H1 (cell line): ENCODE data around the gene ARL2BP. TPM values are rescaled to one million over a fixed set of nuclear protein-coding genes. Genes with fewer than 3 reads are reported as not detected.

Experiments
- CTCF ChIA-PET: fragments of 300-600 bp; sonication (Branson Sonifier 250); formaldehyde crosslinking; loops from one replicate; lab custom pipeline; 2021; ENCODE audit not compliant: partially characterized antibody; lab: Charles Lee
- POLR2A ChIA-PET: fragments of 300-600 bp; sonication (Branson Sonifier 250); formaldehyde crosslinking; loops from one replicate; lab custom pipeline; 2021; ENCODE audit warnings: inconsistent platforms; ENCODE audit not compliant: partially characterized antibody; lab: Charles Lee
- DNase-seq, 2 experiments: peaks; one replicate each; pipeline versions ENCODE4 v3.0.0 to v3.0.0-alpha.2; 2010 to 2022; ENCODE audit warnings: low spot score in 2 of 2, low read depth in 1 of 2, mixed read lengths in 1 of 2
- FAIRE-seq: peaks from 2 replicates; lab custom pipeline; 2011; peaks lifted over from hg19 to GRCh38; lab: Jason Lieb, UNC
- H2AFZ ChIP-seq: 2 replicates; pipeline ENCODE4 v1.8.1; 2012; ENCODE audit warnings: low read length, inconsistent platforms
- H2AK5ac ChIP-seq: 2 replicates; pipeline ENCODE4 v1.6.1; 2013; ENCODE audit warnings: low read depth, low read length
- H2BK120ac ChIP-seq: replicated peaks from 2 replicates; pipeline ENCODE3; 2013; ENCODE audit warnings: low read depth, low read length, inconsistent platforms
- H2BK12ac ChIP-seq: 2 replicates; pipeline ENCODE4 v1.6.1; 2013; ENCODE audit warnings: low read depth, low read length
- H2BK15ac ChIP-seq: 2 replicates; pipeline ENCODE4 v1.6.1; 2013; ENCODE audit warnings: low read length
- H2BK20ac ChIP-seq: 2 replicates; pipeline ENCODE4 v1.6.1; 2013; ENCODE audit warnings: low read length
- H2BK5ac ChIP-seq: 2 replicates; pipeline ENCODE4 v1.6.1; 2013; ENCODE audit warnings: low read depth, low read length
- H3K14ac ChIP-seq: 2 replicates; pipeline ENCODE4 v1.6.1; 2013; ENCODE audit warnings: inconsistent platforms; ENCODE audit not compliant: insufficient read length
- H3K18ac ChIP-seq: 2 replicates; pipeline ENCODE4 v1.6.1; 2013; ENCODE audit warnings: low read length; ENCODE audit errors: extremely low read depth
- H3K23ac ChIP-seq: 2 replicates; pipeline ENCODE4 v1.6.1; 2013; ENCODE audit warnings: inconsistent platforms; ENCODE audit not compliant: insufficient read length
- H3K23me2 ChIP-seq: 2 replicates; pipeline ENCODE4 v1.6.1; 2013; ENCODE audit warnings: low read depth, low read length
- H3K27ac ChIP-seq: 2 replicates; pipeline ENCODE4 v1.6.1; 2011; ENCODE audit warnings: low read depth, low read length, inconsistent platforms
- H3K27me3 ChIP-seq, 4 experiments: replicated peaks in 1 of 4; 1 replicate in 1 of 4; 2 replicates in 3 of 4; pipeline versions ENCODE4 v1.6.1 to v1.8.1; 2011 to 2013; ENCODE audit warnings: low read length in 3 of 4, mild to moderate bottlenecking in 3 of 4, inconsistent platforms in 2 of 4, mixed read lengths in 2 of 4, moderate library complexity in 1 of 4; ENCODE audit not compliant: control insufficient read depth in 3 of 4, insufficient read depth in 3 of 4; ENCODE audit errors: extremely low read depth in 1 of 4
- H3K36me3 ChIP-seq, 4 experiments: 2 replicates each; pipeline versions ENCODE4 v1.6.1 to v1.8.1; 2011 to 2013; ENCODE audit warnings: mild to moderate bottlenecking in 4 of 4, low read length in 3 of 4, moderate library complexity in 2 of 4, control low read depth in 1 of 4, inconsistent platforms in 1 of 4; ENCODE audit not compliant: insufficient read depth in 4 of 4, control insufficient read depth in 2 of 4
- H3K4ac ChIP-seq: replicated peaks from 2 replicates; pipeline ENCODE3; 2013; ENCODE audit warnings: low read length, low read depth, mixed read lengths, inconsistent platforms; ENCODE audit not compliant: insufficient read length
- H3K4me1 ChIP-seq, 4 experiments: replicated peaks in 1 of 4; 1 replicate in 1 of 4; 2 replicates in 3 of 4; pipeline versions ENCODE4 v1.6.1 to v1.8.1; 2011 to 2013; ENCODE audit warnings: low read length in 3 of 4, inconsistent platforms in 2 of 4, mixed read lengths in 1 of 4; ENCODE audit not compliant: insufficient read depth in 4 of 4, control insufficient read depth in 3 of 4
- H3K4me2 ChIP-seq, 2 experiments: 2 replicates each; pipeline versions ENCODE4 v1.6.1 to v1.8.1; 2011 to 2013; ENCODE audit warnings: low read depth in 2 of 2, low read length in 2 of 2, control low read depth in 1 of 2, inconsistent platforms in 1 of 2, mild to moderate bottlenecking in 1 of 2; ENCODE audit not compliant: insufficient read depth in 1 of 2
- H3K4me3 ChIP-seq, 4 experiments: fragments of 200-600, 300-600 bp in 1 of 4; sonication (generic), shearing (Covaris generic), sonication (Bioruptor Twin) in 1 of 4; 2 replicates each; pipeline versions ENCODE4 v1.5.1 to v1.8.1; 2011 to 2016; ENCODE audit warnings: low read length in 4 of 4, low read depth in 3 of 4, control low read depth in 2 of 4, inconsistent platforms in 2 of 4, mild to moderate bottlenecking in 2 of 4, mixed read lengths in 1 of 4, moderate library complexity in 1 of 4; ENCODE audit not compliant: insufficient read depth in 2 of 4; ENCODE audit errors: extremely low read depth in 1 of 4
- H3K56ac ChIP-seq: replicated peaks from 2 replicates; pipeline ENCODE3; 2013; ENCODE audit warnings: low read depth, mild to moderate bottlenecking, mixed read lengths, low read length, inconsistent platforms; ENCODE audit not compliant: insufficient read length
- H3K79me1 ChIP-seq: 2 replicates; pipeline ENCODE4 v1.6.1; 2013; ENCODE audit warnings: low read depth, low read length, control low read depth
- H3K79me2 ChIP-seq, 2 experiments: 2 replicates each; pipeline versions ENCODE4 v1.6.1 to v1.8.1; 2012 to 2013; ENCODE audit warnings: low read length in 2 of 2, mild to moderate bottlenecking in 2 of 2, inconsistent platforms in 1 of 2; ENCODE audit not compliant: insufficient read depth in 2 of 2, control insufficient read depth in 1 of 2
- H3K9ac ChIP-seq, 4 experiments: replicated peaks in 1 of 4; 1 replicate in 1 of 4; 2 replicates in 3 of 4; pipeline versions ENCODE4 v1.6.1 to v1.8.1; 2011 to 2013; ENCODE audit warnings: low read depth in 3 of 4, low read length in 3 of 4, control low read depth in 2 of 4, mild to moderate bottlenecking in 2 of 4, moderate library complexity in 2 of 4, inconsistent platforms in 1 of 4; ENCODE audit errors: extremely low read depth in 1 of 4
- H3K9me3 ChIP-seq, 2 experiments: 2 replicates each; pipeline versions ENCODE4 v1.6.1 to v1.8.1; 2012 to 2013; ENCODE audit warnings: mild to moderate bottlenecking in 2 of 2, moderate library complexity in 2 of 2, control low read depth in 1 of 2, inconsistent platforms in 1 of 2, low read depth in 1 of 2, low read length in 1 of 2, mixed read lengths in 1 of 2; ENCODE audit not compliant: insufficient read depth in 2 of 2
- H4K20me1 ChIP-seq, 2 experiments: replicated peaks in 1 of 2; 2 replicates each; pipeline versions ENCODE3 to v1.8.1; 2011 to 2013; ENCODE audit warnings: inconsistent platforms in 2 of 2, low read length in 2 of 2, mild to moderate bottlenecking in 1 of 2; ENCODE audit not compliant: insufficient read depth in 2 of 2, control insufficient read depth in 1 of 2
- H4K5ac ChIP-seq: 2 replicates; pipeline ENCODE4 v1.6.1; 2013; ENCODE audit warnings: low read length, low read depth, mixed read lengths, inconsistent platforms; ENCODE audit not compliant: insufficient read length
- H4K8ac ChIP-seq: 2 replicates; pipeline ENCODE4 v1.8.0; 2013; ENCODE audit warnings: mild to moderate bottlenecking, moderate library complexity, low read length, inconsistent platforms; ENCODE audit not compliant: insufficient read depth; ENCODE audit errors: extremely low read depth
- H4K91ac ChIP-seq: replicated peaks from 2 replicates; pipeline ENCODE3; 2013; ENCODE audit warnings: low read length, mixed read lengths, inconsistent platforms; ENCODE audit not compliant: insufficient read length
- CHD2 ChIP-seq: IDR thresholded peaks from 2 replicates; pipeline ENCODE4 v1.6.1; 2012; ENCODE audit warnings: low read length, improper control_type of control experiment
- CTBP2 ChIP-seq: IDR thresholded peaks from 2 replicates; pipeline ENCODE4 v1.7.0; 2011; ENCODE audit warnings: borderline replicate concordance, mild to moderate bottlenecking, moderate library complexity, mixed read lengths, low read length; ENCODE audit not compliant: insufficient read depth, insufficient read length
- FOSL1 ChIP-seq: IDR thresholded peaks from 2 replicates; pipeline ENCODE4 v1.6.1; 2011; ENCODE audit warnings: mild to moderate bottlenecking, low read depth, low read length, moderate library complexity; ENCODE audit not compliant: insufficient read depth
- GTF2F1 ChIP-seq: IDR thresholded peaks from 2 replicates; pipeline ENCODE4 v1.6.1; 2012; ENCODE audit warnings: low read depth, low read length, improper control_type of control experiment, borderline replicate concordance
- HDAC6 ChIP-seq: IDR thresholded peaks from one replicate; pipeline ENCODE4 v1.7.1; 2012; ENCODE audit warnings: low read depth, mild to moderate bottlenecking, inconsistent platforms, low read length, moderate library complexity
- JUN ChIP-seq: IDR thresholded peaks from 2 replicates; pipeline ENCODE4 v1.6.1; 2011; ENCODE audit warnings: low read depth, mild to moderate bottlenecking, improper control_type of control experiment, low read length
- JUND ChIP-seq: IDR thresholded peaks from 2 replicates; pipeline ENCODE4 v1.6.1; 2011; ENCODE audit warnings: mild to moderate bottlenecking, improper control_type of control experiment, low read length
- POLR2AphosphoS5 ChIP-seq: IDR thresholded peaks from 2 replicates; pipeline ENCODE4 v1.6.1; 2011; ENCODE audit warnings: low read depth, low read length
- RFX5 ChIP-seq: IDR thresholded peaks from 2 replicates; pipeline ENCODE4 v1.6.1; 2011; ENCODE audit warnings: low read depth, low read length, improper control_type of control experiment, borderline replicate concordance
- RNF2 ChIP-seq: fragments of 200-900, 300-1000 bp; sonication (generic); IDR thresholded peaks from 2 replicates; pipeline ENCODE4 v1.7.1; 2016; ENCODE audit warnings: borderline replicate concordance, low read depth, mild to moderate bottlenecking, antibody characterized with exemption, low read length; ENCODE audit not compliant: poor library complexity, severe bottlenecking; ENCODE audit errors: missing control alignments
- SIX5 ChIP-seq: IDR thresholded peaks from 2 replicates; pipeline ENCODE4 v1.6.1; 2011; ENCODE audit warnings: mild to moderate bottlenecking, low read depth, low read length
- SP2 ChIP-seq: IDR thresholded peaks from 2 replicates; pipeline ENCODE4 v1.6.1; 2012; ENCODE audit warnings: mild to moderate bottlenecking, low read length, inconsistent platforms
- TAF1 ChIP-seq: IDR thresholded peaks from 2 replicates; pipeline ENCODE4 v1.6.1; 2011; ENCODE audit warnings: mild to moderate bottlenecking, low read depth, low read length
- WGBS, 2 experiments: shearing (Covaris generic) in 1 of 2; methylation state at CpG; one replicate each; pipeline versions ENCODE4 v1.1.6 to v1.1.7; 2013 to 2015; ENCODE audit warnings: low lambda C conversion rate in 2 of 2, mixed read lengths in 2 of 2, inconsistent platforms in 1 of 2, low coverage in 1 of 2, missing lambda C conversion rate in 1 of 2; ENCODE audit not compliant: insufficient replicate concordance in 2 of 2, insufficient coverage in 1 of 2, insufficient read length in 1 of 2; ENCODE audit errors: extremely low coverage in 1 of 2, missing lambda C conversion rate in 1 of 2; 5-methylcytosine and 5-hydroxymethylcytosine counted together
- polyA plus RNA-seq, 7 experiments: library from polyadenylated mRNA; depleted of rRNA in 3 of 7; stranded (reverse) in 5 of 7; unstranded in 2 of 7; fragments of >200 nt in 5 of 7; fragments of 200-250 nt in 2 of 7; gene quantifications; 1 replicate in 5 of 7; 2 replicates in 1 of 7; 4 replicates in 1 of 7; pipeline versions ENCODE4 v1.2.1 to v1.2.3, GENCODE V29; 2011 to 2013; ENCODE audit warnings: missing spikeins in 2 of 7, mixed read lengths in 2 of 7
- total RNA-seq: library from RNA; stranded (reverse); fragmentation: NEBNext Ultra II Directional; extraction: Animal tissue kit (Norgen Biotek cat#: 25700); gene quantifications from 2 replicates; pipeline ENCODE4 v1.2.1, GENCODE V29; 2021

The ARL2BP gene
- total and polyA plus RNA-seq, 2 of the 8 experiments (the other 6 are each of a cell fraction or from before 2014, with no cell fraction given), result 13.6 to 18.3 TPM

- Histone ChIP-seq H3K56ac (no peak overlapping the region), H2BK20ac (no peak overlapping the region), H2BK5ac (no peak overlapping the region), H4K20me1 (no peaks in the 10 kb centered on the region), H4K91ac (no peak overlapping the region), H2AK5ac (0 out of 2 replicates have a peak overlapping the region, but pooled peaks have one; percentile 24), H3K4me1 (peaks cover 3 to 11% (median 6%) of the 10 kb centered on the region in 4 experiments), H3K4ac (no peak overlapping the region), H2BK12ac (peak overlapping the region; percentile 60; the same call in 1 of the 2 replicates), H3K79me1 (no peaks in the 10 kb centered on the region), H3K36me3 (no peaks in the 10 kb centered on the region), H3K27me3 (no peaks in the 10 kb centered on the region), H2BK120ac (no peak overlapping the region), H2AFZ (no peak overlapping the region), H3K23ac (no peak overlapping the region), H3K4me2 (no peak overlapping the region), H3K4me3 (no peak overlapping the region), H4K5ac (no peak overlapping the region), H4K8ac (no peak overlapping the region), H3K9me3 (no peaks in the 10 kb centered on the region), H3K14ac (no peak overlapping the region), H3K27ac (no peak overlapping the region), H2BK15ac (no peak overlapping the region), H3K18ac (no peak overlapping the region), H3K23me2 (0 out of 2 replicates have a peak, but pooled peaks cover 2% of the 10 kb centered on the region), H3K79me2 (no peaks in the 10 kb centered on the region), H3K9ac (no peak overlapping the region)
- FAIRE-seq, result no peak
- POLR2A ChIA-PET, result no interaction called here
- TF ChIP-seq CHD2 (no peak), RFX5 (no peak), HDAC6 (no peak), JUND (no peak), SIX5 (no peak), CTBP2 (no peak), POLR2AphosphoS5 (no peak), GTF2F1 (no peak), SP2 (no peak), JUN (no peak), RNF2 (no peak), FOSL1 (no peak), TAF1 (no peak)
- DNase-seq, result no peak
- CTCF ChIA-PET, result no interaction called here
- WGBS, 2 experiments, result 91% methylated on average over 11 of the region's 11 CpGs; no CpG with 5 or more reads in 1 of the 2 experiments
Measured at GRCh38 chr16:57264950-57265371, 19.9 kb downstream of the ARL2BP start.
